Measurements from ENCODE around the gene WASF2.

DNA sequence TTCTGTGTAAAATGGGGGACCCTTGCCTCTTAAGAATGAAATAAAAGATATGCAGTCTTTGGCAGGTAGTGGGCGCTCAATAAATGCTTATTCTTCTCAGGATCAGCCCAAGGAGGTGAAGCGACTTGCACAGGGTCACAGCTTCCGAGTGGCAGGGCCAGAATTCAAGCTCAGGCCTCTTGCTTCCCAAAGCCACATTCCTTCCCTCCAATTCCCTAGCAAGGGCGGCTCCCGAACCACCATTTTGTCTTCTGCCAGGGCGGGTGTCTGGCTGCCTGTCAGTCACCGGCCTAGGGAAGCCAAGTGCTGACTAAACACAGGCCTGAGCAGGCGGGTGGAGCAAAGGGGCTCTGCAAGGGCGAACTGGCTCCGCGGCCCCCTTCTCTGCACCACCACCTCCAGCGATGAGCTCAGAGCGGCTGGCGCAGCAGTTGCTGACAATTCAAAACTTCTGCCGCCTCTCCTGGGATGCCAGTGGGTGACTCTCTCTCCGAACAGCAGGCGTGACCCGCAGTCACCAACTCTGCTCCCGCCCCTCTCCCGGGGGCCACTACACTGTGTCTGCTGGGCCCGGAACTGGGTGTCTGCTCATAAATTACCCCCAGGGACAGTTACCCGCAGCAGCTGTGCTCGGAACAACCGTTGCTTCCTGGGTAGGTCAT is 86.8 kb downstream of the WASF2 start:
- TF ChIP-seq, protein P1, sequence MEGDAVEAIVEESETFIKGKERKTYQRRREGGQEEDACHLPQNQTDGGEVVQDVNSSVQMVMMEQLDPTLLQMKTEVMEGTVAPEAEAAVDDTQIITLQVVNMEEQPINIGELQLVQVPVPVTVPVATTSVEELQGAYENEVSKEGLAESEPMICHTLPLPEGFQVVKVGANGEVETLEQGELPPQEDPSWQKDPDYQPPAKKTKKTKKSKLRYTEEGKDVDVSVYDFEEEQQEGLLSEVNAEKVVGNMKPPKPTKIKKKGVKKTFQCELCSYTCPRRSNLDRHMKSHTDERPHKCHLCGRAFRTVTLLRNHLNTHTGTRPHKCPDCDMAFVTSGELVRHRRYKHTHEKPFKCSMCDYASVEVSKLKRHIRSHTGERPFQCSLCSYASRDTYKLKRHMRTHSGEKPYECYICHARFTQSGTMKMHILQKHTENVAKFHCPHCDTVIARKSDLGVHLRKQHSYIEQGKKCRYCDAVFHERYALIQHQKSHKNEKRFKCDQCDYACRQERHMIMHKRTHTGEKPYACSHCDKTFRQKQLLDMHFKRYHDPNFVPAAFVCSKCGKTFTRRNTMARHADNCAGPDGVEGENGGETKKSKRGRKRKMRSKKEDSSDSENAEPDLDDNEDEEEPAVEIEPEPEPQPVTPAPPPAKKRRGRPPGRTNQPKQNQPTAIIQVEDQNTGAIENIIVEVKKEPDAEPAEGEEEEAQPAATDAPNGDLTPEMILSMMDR (conservative IDR thresholded peaks at IDR 0.05) = no peak
- no peak for TF ChIP-seq EZH2 (IDR thresholded peaks at IDR 0.05; ENCODE audit: low read depth)

Measured in PC-9 (cell line).